Chondrocyte (in vitro differentiated cells): ENCODE results near the gene SMC3. TPM values are rescaled to one million over a fixed set of nuclear protein-coding genes. Genes with fewer than 3 reads are reported as not detected.

Experiments used
- DNase-seq: peaks from one replicate; pipeline ENCODE4 v3.0.0; 2021; ENCODE audit warnings: mixed read lengths, low spot score
- H3K27ac Mint-ChIP-seq: one replicate; pipeline ENCODE4 v1.8.0; 2021; ENCODE audit warnings: mild to moderate bottlenecking, moderate library complexity, mixed read lengths; ENCODE audit not compliant: unreplicated experiment
- H3K27me3 Mint-ChIP-seq: 2 replicates; pipeline ENCODE4 v1.8.0; 2021; ENCODE audit warnings: low read depth, mixed read lengths
- H3K36me3 Mint-ChIP-seq: 2 replicates; pipeline ENCODE4 v1.8.0; 2021; ENCODE audit warnings: low read depth, mixed read lengths
- H3K4me1 Mint-ChIP-seq: 2 replicates; pipeline ENCODE4 v1.8.0; 2021; ENCODE audit warnings: low read depth, mild to moderate bottlenecking, mixed read lengths
- H3K4me3 Mint-ChIP-seq: one replicate; pipeline ENCODE4 v1.8.0; 2021; ENCODE audit warnings: mild to moderate bottlenecking, moderate library complexity, mixed read lengths; ENCODE audit not compliant: unreplicated experiment
- H3K9me3 Mint-ChIP-seq: 2 replicates; pipeline ENCODE4 v1.8.0; 2021; ENCODE audit warnings: low read depth, mixed read lengths
- CTCF ChIP-seq: fragments of 200-600 bp; sonication (generic); IDR thresholded peaks from 2 replicates; pipeline ENCODE4 v1.5.0; 2021; ENCODE audit warnings: antibody characterized with exemption, mild to moderate bottlenecking, moderate library complexity
- total RNA-seq: library from RNA; stranded (reverse); gene quantifications from 3 replicates; pipeline ENCODE4 v1.2.1, GENCODE V29; 2021

The SMC3 gene
- total RNA-seq, 1 donor from 2014 or later: 29.3 TPM

- peak within 1 kb of the TSS; percentile 78 for H3K4me3 Mint-ChIP-seq
- TF ChIP-seq CTCF: peak; percentile 15
- DNase-seq: no peak
- no peaks in the 10 kb centered on the region for H3K36me3 Mint-ChIP-seq
- H3K9me3 Mint-ChIP-seq: no peaks in the 10 kb centered on the region
- peaks cover 35% of the 10 kb centered on the region for H3K4me1 Mint-ChIP-seq
- peaks cover 20% of the 10 kb centered on the region for H3K27me3 Mint-ChIP-seq
- H3K27ac Mint-ChIP-seq: peak within 1 kb of the TSS; percentile 36
Measured at GRCh38 chr10:110643653-110644597, 76.4 kb downstream of the SMC3 start, which contains the start of gene RBM20. Gene RBM20 (plus strand): TSS chr10:110644336. CDS start chr10:110644455, 119 bp downstream.

- Mint-ChIP-seq H3K27ac (peak overlapping the region; percentile 2), H3K27me3 (peaks cover 20% of the 10 kb centered on the region)
Measured at GRCh38 chr10:110644598-110645462, 77.3 kb downstream of the SMC3 start.

DNA sequence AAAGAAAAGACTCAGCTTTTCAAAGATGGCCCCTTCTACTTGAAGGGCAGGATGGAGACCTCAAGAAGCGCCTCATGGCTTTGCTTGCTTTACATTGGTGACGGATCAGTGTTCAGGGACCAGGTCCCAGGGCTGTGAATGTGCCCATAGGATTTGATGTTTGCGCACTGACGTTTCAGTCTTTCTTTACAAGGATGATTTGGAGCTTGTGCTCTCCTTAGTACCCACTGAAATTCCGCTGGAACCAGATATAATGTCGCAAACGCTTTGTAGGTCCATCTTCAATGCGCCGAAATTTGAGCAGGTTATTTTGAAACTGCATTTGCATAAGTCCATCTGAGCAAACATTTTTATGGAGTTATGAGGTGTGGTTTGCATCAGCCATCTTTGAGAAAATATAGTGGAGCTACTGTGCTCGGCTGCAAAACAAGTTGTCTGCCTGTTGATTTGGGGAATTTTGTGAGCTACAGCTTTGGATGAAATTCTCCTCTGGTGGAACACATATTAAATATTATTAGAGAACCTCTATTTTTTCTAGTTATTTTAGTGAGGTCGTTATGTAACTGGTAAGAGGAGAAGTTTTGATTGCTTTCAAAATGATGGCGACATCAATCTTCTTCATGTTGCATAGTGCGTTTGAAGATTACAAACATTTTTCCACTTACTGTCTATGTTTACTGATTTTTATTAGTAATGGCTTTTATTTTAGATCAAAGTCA, 79.1 kb downstream of the SMC3 start:
- TF ChIP-seq CTCF: no peak
- no peak overlapping the region for H3K4me3 Mint-ChIP-seq
- no peaks in the 10 kb centered on the region for H3K9me3 Mint-ChIP-seq
- H3K4me1 Mint-ChIP-seq: peaks cover 46% of the 10 kb centered on the region
- no peaks in the 10 kb centered on the region for H3K36me3 Mint-ChIP-seq
- no peak overlapping the region for H3K27ac Mint-ChIP-seq
- peaks cover 15% of the 10 kb centered on the region for H3K27me3 Mint-ChIP-seq
- DNase-seq: no peak

More at GRCh38 chr10:110644598-110645462, 77.3 kb downstream of the SMC3 start:
- Mint-ChIP-seq H3K4me3 (peak overlapping the region; percentile 78), H3K36me3 (no peaks in the 10 kb centered on the region), H3K4me1 (peaks cover 40% of the 10 kb centered on the region), H3K9me3 (no peaks in the 10 kb centered on the region)
- no peak for DNase-seq
- TF ChIP-seq CTCF: no peak

DNA sequence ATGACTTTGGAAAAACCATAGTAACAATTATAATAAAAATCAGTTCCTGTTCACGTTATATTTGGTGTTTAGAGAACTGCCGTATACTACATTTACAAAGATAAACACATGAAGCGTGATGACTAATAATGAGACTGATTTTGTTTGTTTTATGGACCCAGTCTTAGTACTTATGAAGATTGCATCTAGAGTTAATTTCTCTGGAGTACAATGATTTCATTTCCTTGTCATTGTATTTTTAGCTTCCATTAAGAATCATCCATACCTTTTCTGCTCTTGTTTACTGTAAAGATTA, 79.6 kb downstream of the SMC3 start:
- no peaks in the 10 kb centered on the region for H3K9me3 Mint-ChIP-seq
- H3K4me1 Mint-ChIP-seq: peaks cover 51% of the 10 kb centered on the region
- no peak overlapping the region for H3K4me3 Mint-ChIP-seq
- H3K27me3 Mint-ChIP-seq: peaks cover 14% of the 10 kb centered on the region
- H3K36me3 Mint-ChIP-seq: no peaks in the 10 kb centered on the region
- no peak for TF ChIP-seq CTCF
- H3K27ac Mint-ChIP-seq: no peak overlapping the region
- DNase-seq: no peak
